MV-4-11 (cell line): ENCODE measurements around the gene MYO15A.

Experiments used
- DNase-seq: peaks from one replicate; lab custom pipeline; 2025; lab: John Stamatoyannopoulos, UW

Gene MYO15A

DNA sequence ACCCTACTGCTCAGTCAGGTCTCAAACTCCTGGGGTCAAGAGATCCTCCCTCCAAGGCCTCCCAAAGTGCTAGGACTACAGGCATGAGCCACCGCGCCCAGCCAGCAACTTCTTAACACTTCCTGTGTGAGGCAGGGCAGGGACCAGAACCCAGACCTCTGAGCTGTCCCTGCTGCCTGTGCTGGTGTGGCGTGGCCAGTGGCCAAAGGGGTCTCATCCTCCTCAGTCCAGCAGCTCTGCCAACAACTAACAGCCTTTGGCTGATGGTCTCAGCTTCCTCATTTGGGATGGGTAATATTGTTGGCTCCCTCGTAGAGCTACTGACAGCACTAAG is 115.5 kb downstream of the MYO15A start:
- DNase-seq: peak; percentile 65

DNA sequence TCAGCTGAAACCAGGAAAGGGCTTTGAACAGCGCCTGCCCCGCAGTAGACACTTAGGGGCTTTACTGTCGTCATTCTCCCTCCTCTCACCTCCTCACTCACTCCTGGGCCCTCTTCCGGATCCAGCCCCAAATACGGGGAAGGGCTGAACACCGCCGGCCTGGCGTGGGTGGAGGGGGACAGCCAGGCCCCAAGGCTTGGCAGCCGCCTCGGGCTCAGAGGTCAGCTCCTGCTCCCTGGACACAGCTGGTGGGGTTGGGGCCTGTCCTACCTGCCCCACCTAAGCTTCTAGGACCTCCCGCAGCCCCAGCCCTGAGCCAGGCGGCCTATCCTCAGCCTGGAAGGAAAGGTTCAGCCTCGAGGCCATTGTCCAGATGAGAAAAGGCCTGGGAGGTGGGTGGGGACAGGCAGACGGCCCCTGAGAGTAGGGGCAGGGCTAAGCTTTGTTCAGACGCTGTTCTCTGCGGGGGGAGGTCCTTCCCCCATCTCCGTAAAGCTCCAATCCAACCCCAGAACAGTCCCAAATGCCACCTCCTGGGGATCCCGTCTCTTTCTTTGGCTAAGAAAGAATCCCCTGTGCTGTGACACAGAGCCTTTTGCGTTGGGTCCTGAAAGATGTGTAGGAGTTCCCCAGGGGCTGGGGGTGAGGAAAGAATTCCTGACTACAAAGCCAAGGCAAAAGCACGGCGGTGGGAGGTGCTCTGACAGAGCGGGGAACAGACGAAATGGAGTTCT is 116.0 kb downstream of the MYO15A start:
- no peak for DNase-seq

GRCh38 chr17:18225121-18225641 is 116.6 kb downstream of the MYO15A start, which contains the start of gene LLGL1:
Gene LLGL1 (plus strand): TSS chr17:18225635. CDS start chr17:18225683, 48 bp downstream.
- peak; percentile 88 for DNase-seq

- DNase-seq: no peak
These were observed 117.2 kb downstream of the MYO15A start for GRCh38 chr17:18225642-18226283.

DNA sequence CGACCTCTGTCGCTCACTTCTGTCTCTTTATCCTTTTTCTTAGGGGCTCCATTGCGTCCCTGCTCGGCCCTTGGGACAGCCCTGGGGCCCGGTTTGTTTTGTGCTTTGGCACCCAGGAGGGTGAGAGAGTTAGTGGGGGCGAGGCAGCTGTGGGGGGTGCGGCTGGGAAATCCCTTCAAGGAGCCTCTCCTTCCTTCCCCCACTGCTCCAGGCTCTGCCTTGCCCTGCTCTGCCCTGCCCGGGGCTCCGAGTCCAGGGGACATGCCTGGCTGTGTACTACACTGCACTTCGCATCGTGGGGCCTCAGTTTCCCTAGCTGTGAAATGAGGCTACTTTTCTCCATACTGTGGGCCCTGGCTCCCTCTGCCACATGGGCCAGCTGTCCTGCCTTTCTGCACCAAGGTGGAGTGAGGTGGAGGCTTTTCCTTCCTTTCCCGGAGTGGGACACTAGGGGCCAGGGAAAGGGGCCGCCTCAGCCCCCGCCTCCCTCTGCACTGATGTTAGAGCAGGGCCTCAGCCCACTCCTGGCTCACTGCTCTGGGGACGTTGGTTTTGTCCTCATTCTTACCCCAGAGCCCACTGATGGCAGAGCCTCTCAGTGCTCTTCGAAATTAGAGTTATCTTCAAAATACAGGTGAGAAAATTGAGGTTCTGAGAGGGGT is 117.9 kb downstream of the MYO15A start:
- no peak for DNase-seq

GRCh38 chr17:18227635-18228034 is 119.1 kb downstream of the MYO15A start:
- no peak for DNase-seq

DNA sequence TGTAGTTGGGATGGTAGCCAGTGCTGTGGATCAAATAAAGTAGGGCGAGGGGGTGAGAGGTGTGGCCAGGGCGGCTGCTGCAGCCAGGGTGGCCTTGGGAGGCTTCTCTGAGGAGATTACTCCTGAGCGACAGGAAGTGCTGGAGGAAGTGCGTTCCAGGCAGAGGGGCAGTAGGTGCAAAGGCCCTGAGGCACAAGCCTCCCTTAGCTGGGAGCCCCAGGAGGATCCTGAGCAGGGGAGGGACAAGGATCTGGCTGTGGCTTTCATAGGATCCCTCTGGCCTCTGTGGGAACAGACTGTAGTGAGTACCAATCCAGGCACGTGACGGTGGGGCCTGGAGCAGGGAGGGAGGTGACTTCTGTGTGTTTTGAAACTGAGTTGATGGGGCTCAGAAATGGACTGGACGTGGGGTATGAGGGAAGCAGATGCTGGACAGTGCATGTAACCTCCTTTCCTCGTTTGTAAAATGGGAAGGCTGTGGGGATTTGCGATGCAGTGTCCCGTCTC is 119.7 kb downstream of the MYO15A start:
- DNase-seq: no peak

- DNase-seq: no peak
These were observed 120.7 kb downstream of the MYO15A start for GRCh38 chr17:18229254-18229653.
